22Rv1 (cell line): ENCODE data around the gene SMIM14.
A peak's percentile ranks its signal among the peaks of the same experiment; 100 is the strongest.
"Not testable (repeated sequence)": the region's sequence is repeated elsewhere in the genome, so short reads cannot be mapped to it uniquely, and the experiment has no call there.

ENCODE experiments used
- H3K27ac ChIP-seq: fragments of 450-650 bp; 2 replicates; pipeline ENCODE4 v1.5.1; 2017
- CTCF ChIP-seq: fragments of 450-650 bp; IDR thresholded peaks from 2 replicates; pipeline ENCODE4 v1.5.1; 2017; ENCODE audit warnings: mild to moderate bottlenecking
- ZFX ChIP-seq: fragments of 450-650 bp; IDR thresholded peaks from 2 replicates; pipeline ENCODE4 v1.6.1; 2017; ENCODE audit warnings: antibody characterized with exemption, borderline replicate concordance

SMIM14 gene

DNA sequence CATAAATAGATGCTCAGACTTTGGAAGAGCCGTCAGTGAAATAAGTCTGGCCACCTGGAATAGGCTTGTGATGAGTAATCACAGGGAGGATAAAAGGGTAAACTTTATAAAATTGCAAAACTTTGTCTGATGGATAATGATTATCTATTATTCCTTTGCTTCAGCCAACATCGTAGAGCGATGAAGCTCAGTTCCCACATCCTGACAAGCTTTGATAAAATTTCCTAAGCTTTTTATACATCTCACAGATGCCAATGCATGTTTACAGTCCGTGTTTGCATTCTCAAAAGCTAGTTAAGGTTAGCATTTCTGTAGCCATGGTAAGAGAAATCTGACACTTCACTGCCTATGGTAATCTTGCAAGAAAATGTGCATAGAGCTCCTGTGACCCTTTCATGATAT is 96.1 kb downstream of the SMIM14 start:
- peak overlapping the region; percentile 86 for H3K27ac ChIP-seq
- no peak for TF ChIP-seq ZFX
- TF ChIP-seq CTCF, result no peak

DNA sequence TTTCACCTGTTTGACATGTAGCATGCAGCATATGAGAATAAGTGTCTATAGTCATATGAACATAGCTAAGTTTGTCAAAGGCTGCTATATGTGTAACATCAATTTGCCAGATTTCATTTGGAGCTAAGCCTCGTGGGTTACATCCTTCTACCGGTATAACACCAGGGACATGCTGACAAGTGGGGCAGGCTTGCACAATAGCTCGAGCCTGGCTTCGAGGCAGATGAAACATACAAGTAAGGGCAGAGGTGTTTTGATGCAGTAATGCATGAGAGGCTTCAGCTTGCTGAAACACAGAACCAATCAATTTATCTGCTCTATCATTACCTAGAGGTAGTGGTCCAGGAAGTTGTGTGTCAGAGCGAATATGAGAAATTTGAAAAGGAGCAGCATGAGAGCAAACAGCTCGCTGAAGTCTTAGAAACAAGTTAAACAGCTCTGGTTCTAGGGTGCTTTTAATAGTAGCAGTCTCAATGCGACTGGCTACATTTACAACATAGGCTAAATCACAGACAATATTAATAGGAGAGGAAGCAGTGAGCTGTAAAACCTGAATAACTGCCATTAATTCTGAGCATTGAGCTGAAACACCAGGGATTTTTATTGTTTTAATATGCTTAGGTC is 96.6 kb downstream of the SMIM14 start:
- TF ChIP-seq CTCF (no peak), ZFX (no peak)
- peak overlapping the region; percentile 86 for H3K27ac ChIP-seq

GRCh38 chr4:39539089-39539611 is 99.5 kb downstream of the SMIM14 start:
- TF ChIP-seq ZFX (no peak), CTCF (no peak)
- H3K27ac ChIP-seq, result peak overlapping the region; percentile 86

DNA sequence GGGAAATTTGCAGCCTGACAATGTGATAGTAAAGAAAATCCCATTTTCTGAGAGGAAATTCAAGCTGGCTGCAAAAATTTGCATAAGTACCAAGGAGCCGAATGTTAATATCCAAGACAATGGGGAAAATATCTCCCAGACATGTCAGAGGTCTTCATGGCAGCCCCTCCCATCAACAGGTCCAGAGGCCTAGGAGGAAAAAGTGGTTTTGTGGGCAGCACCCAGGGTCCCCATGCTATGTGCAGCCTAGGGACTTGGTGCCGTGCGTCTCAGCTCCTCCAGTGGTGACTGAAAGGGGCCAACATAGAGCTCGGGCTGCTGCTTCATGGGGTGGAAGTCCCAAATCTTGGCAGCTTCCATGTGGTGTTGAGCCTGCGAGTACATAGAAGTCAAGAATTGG is 105.1 kb downstream of the SMIM14 start:
- no peak for TF ChIP-seq ZFX
- no peak for TF ChIP-seq CTCF
- no peak overlapping the region for H3K27ac ChIP-seq

DNA sequence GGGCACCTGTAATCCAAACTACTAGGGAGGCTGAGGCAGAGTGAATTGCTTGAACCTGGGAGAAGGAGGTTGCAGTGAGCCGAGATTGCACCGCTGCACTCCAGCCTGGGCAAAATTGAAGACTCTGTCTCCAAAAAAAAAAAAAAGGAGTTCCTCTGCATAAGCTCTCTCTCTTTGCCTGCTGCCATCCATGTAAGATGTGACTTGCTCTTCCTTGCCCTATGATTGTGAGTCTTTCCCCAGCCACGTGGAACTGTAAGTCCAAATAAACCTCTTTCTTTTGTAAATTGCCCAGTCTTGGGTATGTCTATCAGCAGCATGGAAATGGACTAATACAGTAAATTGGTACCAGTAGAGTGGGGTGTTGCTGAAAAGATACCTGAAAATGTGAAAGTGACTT is 106.4 kb downstream of the SMIM14 start:
- H3K27ac ChIP-seq, result not testable (repeated sequence)

DNA sequence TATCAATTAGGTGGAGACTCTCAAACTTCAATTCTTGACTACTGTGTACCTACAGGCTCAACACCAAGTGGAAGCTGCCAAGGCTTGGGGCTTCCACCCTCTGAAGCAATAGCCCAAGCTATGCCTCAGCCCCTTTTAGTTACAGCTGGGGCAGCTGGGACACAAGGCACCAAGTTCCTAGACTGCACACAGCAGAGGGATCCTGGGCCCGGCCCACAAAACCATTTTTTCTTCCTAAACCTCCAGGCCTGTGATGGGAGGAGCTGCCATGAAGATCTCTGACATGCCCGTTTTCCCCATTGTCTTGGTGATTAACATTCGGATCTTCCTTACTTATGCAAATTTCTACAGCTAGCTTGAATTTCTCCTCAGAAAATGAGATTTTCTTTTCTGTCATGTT is 108.0 kb downstream of the SMIM14 start:
- no peak for TF ChIP-seq CTCF
- no peak for TF ChIP-seq ZFX
- H3K27ac ChIP-seq, result no peak overlapping the region

GRCh38 chr4:39529534-39529933 is 109.1 kb downstream of the SMIM14 start:
- peak overlapping the region; percentile 91; the same call in 1 of the 2 replicates for H3K27ac ChIP-seq
- TF ChIP-seq CTCF (no peak), ZFX (no peak)

- H3K27ac ChIP-seq, result peak overlapping the region; percentile 91
- no peak for TF ChIP-seq CTCF
- TF ChIP-seq ZFX, result no peak
Measured at GRCh38 chr4:39528061-39528465, 110.6 kb downstream of the SMIM14 start.
